Measurements from ENCODE around the gene ATP6V0A1. TPM values are rescaled to one million over a fixed set of nuclear protein-coding genes. Genes with fewer than 3 reads are reported as not detected.
"Not testable (repeated sequence)": the region's sequence is repeated elsewhere in the genome, so short reads cannot be mapped to it uniquely, and the experiment has no call there.

The ATP6V0A1 gene
- total RNA-seq, 1 donor from 2014 or later: 40.4 TPM

DNA sequence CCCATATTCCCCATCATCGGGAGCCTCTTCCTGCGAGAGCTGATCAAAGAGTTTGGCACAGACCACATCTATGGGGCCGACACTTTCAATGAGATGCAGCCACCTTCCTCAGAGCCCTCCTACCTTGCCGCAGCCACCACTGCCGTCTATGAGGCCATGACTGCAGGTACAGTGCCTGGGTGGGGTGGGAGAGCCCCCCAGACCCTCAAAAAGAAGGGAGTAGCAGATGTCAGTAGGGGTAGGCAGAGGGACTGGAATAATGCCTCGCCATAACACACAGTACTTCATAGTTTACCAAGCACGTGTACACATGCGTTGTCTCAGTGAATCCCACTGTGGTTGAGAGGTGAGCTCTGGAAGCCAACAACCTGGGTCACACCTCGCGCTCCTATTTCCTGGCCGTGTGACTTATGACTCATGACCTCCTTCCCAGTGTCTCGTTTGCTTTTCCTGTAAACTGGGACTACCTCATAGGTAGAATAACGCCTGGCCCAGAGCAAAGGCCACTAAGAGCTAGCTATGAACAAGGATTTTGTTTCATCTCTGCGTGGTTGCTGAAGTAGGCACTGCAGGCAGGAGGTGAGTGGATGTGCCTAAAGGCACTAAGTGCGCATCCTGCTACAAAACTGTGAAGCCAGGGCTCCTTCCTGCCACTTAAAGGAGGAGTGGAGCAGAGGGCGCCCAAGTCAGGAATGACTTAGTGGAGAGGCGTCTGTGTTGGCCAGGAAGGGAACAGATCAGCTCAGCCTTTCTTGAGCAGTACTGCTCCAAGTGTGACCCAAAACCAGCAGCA lies 82.6 kb downstream of the ATP6V0A1 start:
- H3F3A ChIP-seq (ENCODE audit: low read depth): no peaks in the 10 kb centered on the region
- Mint-ChIP-seq H3K4me1 (peaks cover 9% of the 10 kb centered on the region), H3K36me3 (peaks cover 5% of the 10 kb centered on the region), H3K27me3 (ENCODE audit: insufficient read depth, low read depth) (no peaks in the 10 kb centered on the region), H3K4me3 (no peak overlapping the region), H3K9me3 (no peaks in the 10 kb centered on the region), H3K27ac (no peak overlapping the region)
- H3K4me2 ChIP-seq: no peak overlapping the region
- DNase-seq (ENCODE audit: low spot score): no peak
- no peak overlapping the region for H3K9ac ChIP-seq
- peaks cover 5% of the 10 kb centered on the region for H3K79me2 ChIP-seq (ENCODE audit: low read depth)
- H3K27me3 ChIP-seq: no peaks in the 10 kb centered on the region
- H3K27ac ChIP-seq: no peak overlapping the region
- TF ChIP-seq EZH2phosphoT487 (IDR thresholded peaks at IDR 0.05): no peak
- TF ChIP-seq CTCF (IDR thresholded peaks at IDR 0.05): no peak
- no peak for TF ChIP-seq EZH2 (IDR thresholded peaks at IDR 0.05)
- no peaks in the 10 kb centered on the region for H4K20me1 ChIP-seq (ENCODE audit: low read depth)
- H2AFZ ChIP-seq (replicated peaks): no peak overlapping the region
- peaks cover 3% of the 10 kb centered on the region for H3K4me1 ChIP-seq
- no peaks in the 10 kb centered on the region for H3K36me3 ChIP-seq
- no peaks in the 10 kb centered on the region for H3K9me3 ChIP-seq (ENCODE audit: low read depth)
- no peak overlapping the region for H3K4me3 ChIP-seq

- TF ChIP-seq EZH2 (IDR thresholded peaks at IDR 0.05) (no peak), CTCF (IDR thresholded peaks at IDR 0.05) (no peak), EZH2phosphoT487 (IDR thresholded peaks at IDR 0.05) (no peak)
- peaks cover 5% of the 10 kb centered on the region for H4K20me1 ChIP-seq (ENCODE audit: low read depth)
- H3K9ac ChIP-seq: no peak overlapping the region
- H3K4me3 ChIP-seq: no peak overlapping the region
- H3K27me3 ChIP-seq: no peaks in the 10 kb centered on the region
- no peak for DNase-seq (ENCODE audit: low spot score)
- H3K4me1 ChIP-seq: no peaks in the 10 kb centered on the region
- Mint-ChIP-seq H3K9me3 (no peaks in the 10 kb centered on the region), H3K27me3 (ENCODE audit: insufficient read depth, low read depth) (peaks cover 5% of the 10 kb centered on the region), H3K4me3 (no peak overlapping the region), H3K4me1 (peaks cover 2% of the 10 kb centered on the region), H3K36me3 (peaks cover 5% of the 10 kb centered on the region), H3K27ac (no peak overlapping the region)
- H3K27ac ChIP-seq: no peak overlapping the region
- H3K9me3 ChIP-seq (ENCODE audit: low read depth): no peaks in the 10 kb centered on the region
- H3K36me3 ChIP-seq: no peaks in the 10 kb centered on the region
- no peaks in the 10 kb centered on the region for H3K79me2 ChIP-seq (ENCODE audit: low read depth)
- H3K4me2 ChIP-seq: no peak overlapping the region
- H3F3A ChIP-seq (ENCODE audit: low read depth): peaks cover 7% of the 10 kb centered on the region
- H2AFZ ChIP-seq (replicated peaks): no peak overlapping the region
These were observed 84.8 kb downstream of the ATP6V0A1 start for GRCh38 chr17:42543190-42544079.

DNA sequence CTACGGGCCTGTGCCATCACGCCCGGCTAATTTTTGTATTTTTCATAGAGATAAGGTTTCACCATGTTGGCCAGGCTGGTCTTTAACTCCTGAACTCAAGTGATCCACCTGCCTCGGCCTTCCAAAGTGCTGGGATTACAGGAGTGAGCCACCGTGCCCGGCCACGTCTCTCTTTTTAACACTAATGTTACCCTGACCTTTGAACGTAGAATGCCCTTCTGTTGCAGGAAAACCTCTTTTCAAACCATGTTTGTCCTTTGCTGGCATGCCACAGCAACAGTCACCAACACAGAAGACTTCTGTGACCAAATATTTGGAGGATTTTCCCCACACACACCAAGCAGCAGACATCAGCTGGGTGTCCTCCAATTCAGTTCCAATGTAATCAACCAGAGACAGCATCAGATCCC lies 86.2 kb downstream of the ATP6V0A1 start:
- Mint-ChIP-seq H3K4me1 (peaks cover 10% of the 10 kb centered on the region), H3K27ac (no peak overlapping the region), H3K4me3 (no peak overlapping the region), H3K9me3 (no peaks in the 10 kb centered on the region), H3K27me3 (ENCODE audit: insufficient read depth, low read depth) (peaks cover 5% of the 10 kb centered on the region), H3K36me3 (peaks cover 5% of the 10 kb centered on the region)
- DNase-seq (ENCODE audit: low spot score): no peak
- H3F3A ChIP-seq (ENCODE audit: low read depth): peaks cover 16% of the 10 kb centered on the region
- H3K27me3 ChIP-seq: no peaks in the 10 kb centered on the region
- H3K4me3 ChIP-seq: no peak overlapping the region
- no peak overlapping the region for H3K9ac ChIP-seq
- H3K4me2 ChIP-seq: no peak overlapping the region
- no peaks in the 10 kb centered on the region for H3K36me3 ChIP-seq
- H3K27ac ChIP-seq: no peak overlapping the region
- H4K20me1 ChIP-seq (ENCODE audit: low read depth): peaks cover 5% of the 10 kb centered on the region
- peaks cover 6% of the 10 kb centered on the region for H3K4me1 ChIP-seq
- no peak overlapping the region for H2AFZ ChIP-seq (replicated peaks)
- H3K79me2 ChIP-seq (ENCODE audit: low read depth): no peaks in the 10 kb centered on the region
- no peaks in the 10 kb centered on the region for H3K9me3 ChIP-seq (ENCODE audit: low read depth)
- TF ChIP-seq EZH2 (IDR thresholded peaks at IDR 0.05): no peak
- no peak for TF ChIP-seq EZH2phosphoT487 (IDR thresholded peaks at IDR 0.05)
- no peak for TF ChIP-seq CTCF (IDR thresholded peaks at IDR 0.05)

DNA sequence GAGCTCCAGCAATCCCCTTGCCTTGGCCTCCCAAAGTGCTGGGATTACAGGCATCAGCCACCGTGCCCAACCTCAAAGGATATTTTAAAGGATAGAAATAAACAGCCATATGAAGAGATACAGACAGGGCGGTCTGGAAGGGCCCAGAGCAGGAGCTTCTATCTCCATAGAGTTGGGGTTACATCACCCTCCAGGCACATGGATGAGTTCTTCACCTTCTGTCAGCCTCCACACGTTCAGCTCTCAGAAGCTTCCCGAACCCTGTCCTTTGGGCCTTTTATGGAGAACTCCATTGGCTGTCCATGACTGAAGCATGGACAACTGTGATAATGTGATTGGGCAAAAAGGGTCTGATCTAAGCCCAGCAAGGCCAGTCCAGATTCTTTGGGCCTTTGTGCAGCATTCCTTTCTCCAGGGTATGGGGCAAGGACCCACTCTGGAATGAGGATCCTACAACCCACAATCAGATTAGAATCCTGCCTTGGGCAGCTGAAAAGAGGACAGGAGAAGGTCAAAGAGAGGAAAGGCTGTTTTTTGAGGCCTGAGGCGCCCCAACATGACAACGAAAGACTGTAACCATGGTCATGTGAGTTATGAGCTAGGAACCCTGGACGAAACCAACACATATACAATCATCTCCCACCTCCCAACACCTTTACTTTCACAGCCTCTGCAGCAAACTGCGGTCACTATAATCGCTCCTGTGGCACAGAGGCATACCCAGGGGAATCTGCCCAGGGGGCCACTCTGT lies 87.3 kb downstream of the ATP6V0A1 start:
- H3K27ac Mint-ChIP-seq; H4K20me1 ChIP-seq (ENCODE audit: low read depth); H3K9ac ChIP-seq; H3K4me2 ChIP-seq; H3K4me3 ChIP-seq; H3K4me1 ChIP-seq; H3K27ac ChIP-seq; H3K27me3 ChIP-seq; H3K27me3 Mint-ChIP-seq (ENCODE audit: insufficient read depth, low read depth); H2AFZ ChIP-seq (replicated peaks); H3K9me3 Mint-ChIP-seq; H3K36me3 ChIP-seq; H3K4me3 Mint-ChIP-seq; DNase-seq (ENCODE audit: low spot score); H3K79me2 ChIP-seq (ENCODE audit: low read depth); H3K9me3 ChIP-seq (ENCODE audit: low read depth); H3K36me3 Mint-ChIP-seq: not testable (repeated sequence)
- H3K4me1 Mint-ChIP-seq: peaks cover 13% of the 10 kb centered on the region
- H3F3A ChIP-seq (ENCODE audit: low read depth): peaks cover 16% of the 10 kb centered on the region

All from neural progenitor cell (in vitro differentiated cells).